Liver (tissue), 9 donors: Measurements from ENCODE around the gene LRRN1. TPM values are rescaled to one million over a fixed set of nuclear protein-coding genes. Genes with fewer than 3 reads are reported as not detected.

Experiments used
- DNase-seq: peaks from one replicate; pipeline ENCODE4 v3.0.0-alpha.2; 2017; ENCODE audit warnings: low spot score
- H3K27ac ChIP-seq, 2 donors: one replicate each; pipeline ENCODE4 v1.7.0; 2013; ENCODE audit warnings: inconsistent platforms in 2 of 2, low read length in 2 of 2, control low read depth in 1 of 2, low read depth in 1 of 2, mild to moderate bottlenecking in 1 of 2
- H3K27me3 ChIP-seq, 4 donors: one replicate each; pipeline versions ENCODE4 v1.6.1 to v1.7.0; 2013; ENCODE audit warnings: low read length in 3 of 4, inconsistent platforms in 1 of 4, mild to moderate bottlenecking in 1 of 4, moderate library complexity in 1 of 4; ENCODE audit not compliant: control insufficient read depth in 4 of 4, insufficient read depth in 4 of 4
- H3K36me3 ChIP-seq, 4 donors: one replicate each; pipeline versions ENCODE4 v1.6.1 to v1.7.0; 2013; ENCODE audit warnings: low read length in 3 of 4, mild to moderate bottlenecking in 3 of 4, low read depth in 1 of 4, moderate library complexity in 1 of 4; ENCODE audit not compliant: control insufficient read depth in 4 of 4, insufficient read depth in 3 of 4
- H3K4me1 ChIP-seq, 4 donors: one replicate each; pipeline versions ENCODE4 v1.6.1 to v1.7.0; 2013; ENCODE audit warnings: low read length in 3 of 4, mild to moderate bottlenecking in 3 of 4, moderate library complexity in 1 of 4; ENCODE audit not compliant: control insufficient read depth in 4 of 4, insufficient read depth in 4 of 4
- H3K4me3 ChIP-seq, 3 donors: one replicate each; pipeline versions ENCODE4 v1.6.1 to v1.7.0; 2013; ENCODE audit warnings: low read length in 3 of 3, control low read depth in 1 of 3, low read depth in 1 of 3, mild to moderate bottlenecking in 1 of 3
- H3K9ac ChIP-seq, 2 donors: one replicate each; pipeline ENCODE4 v1.7.0; 2013; ENCODE audit warnings: low read length in 2 of 2, mild to moderate bottlenecking in 2 of 2, moderate library complexity in 2 of 2, control low read depth in 1 of 2, low read depth in 1 of 2
- H3K9me3 ChIP-seq, 4 donors: one replicate each; pipeline versions ENCODE4 v1.6.1 to v1.7.0; 2013; ENCODE audit warnings: low read length in 3 of 4; ENCODE audit not compliant: control insufficient read depth in 4 of 4
- ATF3 ChIP-seq: IDR thresholded peaks from 2 replicates; pipeline ENCODE4 v1.6.1; 2016; ENCODE audit warnings: antibody characterized with exemption
- EGR1 ChIP-seq, 2 donors: IDR thresholded peaks; 2 replicates each; pipeline ENCODE4 v1.6.1; 2016 to 2018; ENCODE audit warnings: antibody characterized with exemption in 2 of 2, low read depth in 2 of 2
- FOXA1 ChIP-seq: IDR thresholded peaks from 2 replicates; pipeline ENCODE4 v1.6.1; 2016; ENCODE audit warnings: antibody characterized with exemption
- FOXA2 ChIP-seq: IDR thresholded peaks from 2 replicates; pipeline ENCODE4 v1.6.1; 2016; ENCODE audit warnings: antibody characterized with exemption
- GABPA ChIP-seq, 2 donors: IDR thresholded peaks in 1 of 2; conservative IDR thresholded peaks in 1 of 2; 2 replicates each; pipeline ENCODE4 v1.6.1; 2016; ENCODE audit warnings: antibody characterized with exemption in 2 of 2, mild to moderate bottlenecking in 1 of 2, moderate library complexity in 1 of 2
- HNF4A ChIP-seq, 2 donors: conservative IDR thresholded peaks; 2 replicates each; pipeline ENCODE4 v1.6.1; 2016; ENCODE audit warnings: antibody characterized with exemption in 2 of 2, mild to moderate bottlenecking in 2 of 2
- HNF4G ChIP-seq: IDR thresholded peaks from 2 replicates; pipeline ENCODE4 v1.6.1; 2016; ENCODE audit warnings: antibody characterized with exemption
- JUND ChIP-seq, 2 donors: IDR thresholded peaks; 2 replicates each; pipeline ENCODE4 v1.6.1; 2016; ENCODE audit warnings: antibody characterized with exemption in 2 of 2
- NR2F2 ChIP-seq: IDR thresholded peaks from 2 replicates; pipeline ENCODE4 v1.6.1; 2016; ENCODE audit warnings: antibody characterized with exemption
- RAD21 ChIP-seq, 2 donors: IDR thresholded peaks; 2 replicates each; pipeline ENCODE4 v1.6.1; 2016; ENCODE audit warnings: antibody characterized with exemption in 2 of 2, mild to moderate bottlenecking in 2 of 2
- RXRA ChIP-seq, 2 donors: IDR thresholded peaks; 2 replicates each; pipeline ENCODE4 v1.6.1; 2017 to 2018; ENCODE audit warnings: antibody characterized with exemption in 2 of 2, mild to moderate bottlenecking in 1 of 2
- SP1 ChIP-seq: IDR thresholded peaks from 2 replicates; pipeline ENCODE4 v1.6.1; 2018; ENCODE audit warnings: antibody characterized with exemption, mild to moderate bottlenecking
- TAF1 ChIP-seq: conservative IDR thresholded peaks from 2 replicates; pipeline ENCODE4 v1.6.1; 2016; ENCODE audit warnings: antibody characterized with exemption, mild to moderate bottlenecking
- YY1 ChIP-seq: IDR thresholded peaks from 2 replicates; pipeline ENCODE4 v1.6.1; 2016; ENCODE audit warnings: antibody characterized with exemption, mild to moderate bottlenecking
- WGBS: extraction: QIAGEN DNeasy Blood & Tissue Kit; methylation state at CpG from one replicate; pipeline ENCODE4 v1.1.7; 2013; 5-methylcytosine and 5-hydroxymethylcytosine counted together
- polyA plus RNA-seq, 2 donors: library from polyadenylated mRNA; stranded (reverse) in 1 of 2; unstranded in 1 of 2; fragments of 200-250 nt in 1 of 2; fragments of >200 nt in 1 of 2; fragmentation: Nextera tagmentation in 1 of 2; extraction: Ambion mirVana in 1 of 2; gene quantifications; one replicate each; pipeline versions ENCODE4 v1.2.1 to v1.2.3, GENCODE V29; 2013 to 2015
- total RNA-seq, 2 donors: library from RNA; depleted of rRNA; stranded (reverse); fragments of >200 nt; gene quantifications; one replicate each; pipeline ENCODE4 v1.2.3, GENCODE V29; 2014
- TF ChIP-seq, protein P1 (sequence below): IDR thresholded peaks from 2 replicates; pipeline ENCODE4 v1.6.1; 2016; ENCODE audit warnings: antibody characterized with exemption, mild to moderate bottlenecking
- TF ChIP-seq, protein P2 (sequence below): IDR thresholded peaks from 2 replicates; pipeline ENCODE4 v1.6.1; 2016; ENCODE audit warnings: antibody characterized with exemption
- TF ChIP-seq, protein P3 (sequence below): IDR thresholded peaks from 2 replicates; pipeline ENCODE4 v1.6.1; 2016; ENCODE audit warnings: antibody characterized with exemption
- TF ChIP-seq, protein P4 (sequence below): fragments of 150-350 bp; IDR thresholded peaks from 2 replicates; pipeline ENCODE4 v1.5.1; 2017; ENCODE audit warnings: improper control_type of control experiment, low read depth, low read length; ENCODE audit not compliant: missing input control
- donor health status: healthy.
- donor health status: healthy.
- donor health status: healthy.
- donor health status: healthy.
- donor health status: healthy.

LRRN1 gene
- total and polyA plus RNA-seq, 4 donors = 0.14 to 0.59 (median 0.27) TPM

DNA sequence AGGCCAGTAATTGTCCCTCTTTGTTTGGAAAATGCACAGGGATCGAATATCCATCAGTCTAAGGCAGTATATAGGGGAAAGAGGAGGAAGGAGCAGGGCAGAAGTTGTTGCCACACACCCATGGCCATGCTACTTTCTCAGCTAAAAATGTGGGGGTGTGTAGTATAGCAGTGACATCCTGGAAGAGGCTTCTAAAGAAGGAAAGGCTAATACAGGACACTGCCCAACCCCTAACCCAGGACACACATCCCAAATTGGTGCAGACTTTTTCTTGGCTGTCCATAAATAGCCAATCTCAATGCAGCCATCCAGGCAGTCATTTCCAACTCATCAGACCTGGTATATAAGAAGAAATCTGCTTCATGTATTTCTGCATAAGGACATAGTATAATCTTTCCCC is 33.1 kb upstream of the LRRN1 start (continued):
- TF ChIP-seq, protein P1, sequence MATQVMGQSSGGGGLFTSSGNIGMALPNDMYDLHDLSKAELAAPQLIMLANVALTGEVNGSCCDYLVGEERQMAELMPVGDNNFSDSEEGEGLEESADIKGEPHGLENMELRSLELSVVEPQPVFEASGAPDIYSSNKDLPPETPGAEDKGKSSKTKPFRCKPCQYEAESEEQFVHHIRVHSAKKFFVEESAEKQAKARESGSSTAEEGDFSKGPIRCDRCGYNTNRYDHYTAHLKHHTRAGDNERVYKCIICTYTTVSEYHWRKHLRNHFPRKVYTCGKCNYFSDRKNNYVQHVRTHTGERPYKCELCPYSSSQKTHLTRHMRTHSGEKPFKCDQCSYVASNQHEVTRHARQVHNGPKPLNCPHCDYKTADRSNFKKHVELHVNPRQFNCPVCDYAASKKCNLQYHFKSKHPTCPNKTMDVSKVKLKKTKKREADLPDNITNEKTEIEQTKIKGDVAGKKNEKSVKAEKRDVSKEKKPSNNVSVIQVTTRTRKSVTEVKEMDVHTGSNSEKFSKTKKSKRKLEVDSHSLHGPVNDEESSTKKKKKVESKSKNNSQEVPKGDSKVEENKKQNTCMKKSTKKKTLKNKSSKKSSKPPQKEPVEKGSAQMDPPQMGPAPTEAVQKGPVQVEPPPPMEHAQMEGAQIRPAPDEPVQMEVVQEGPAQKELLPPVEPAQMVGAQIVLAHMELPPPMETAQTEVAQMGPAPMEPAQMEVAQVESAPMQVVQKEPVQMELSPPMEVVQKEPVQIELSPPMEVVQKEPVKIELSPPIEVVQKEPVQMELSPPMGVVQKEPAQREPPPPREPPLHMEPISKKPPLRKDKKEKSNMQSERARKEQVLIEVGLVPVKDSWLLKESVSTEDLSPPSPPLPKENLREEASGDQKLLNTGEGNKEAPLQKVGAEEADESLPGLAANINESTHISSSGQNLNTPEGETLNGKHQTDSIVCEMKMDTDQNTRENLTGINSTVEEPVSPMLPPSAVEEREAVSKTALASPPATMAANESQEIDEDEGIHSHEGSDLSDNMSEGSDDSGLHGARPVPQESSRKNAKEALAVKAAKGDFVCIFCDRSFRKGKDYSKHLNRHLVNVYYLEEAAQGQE = no peak

DNA sequence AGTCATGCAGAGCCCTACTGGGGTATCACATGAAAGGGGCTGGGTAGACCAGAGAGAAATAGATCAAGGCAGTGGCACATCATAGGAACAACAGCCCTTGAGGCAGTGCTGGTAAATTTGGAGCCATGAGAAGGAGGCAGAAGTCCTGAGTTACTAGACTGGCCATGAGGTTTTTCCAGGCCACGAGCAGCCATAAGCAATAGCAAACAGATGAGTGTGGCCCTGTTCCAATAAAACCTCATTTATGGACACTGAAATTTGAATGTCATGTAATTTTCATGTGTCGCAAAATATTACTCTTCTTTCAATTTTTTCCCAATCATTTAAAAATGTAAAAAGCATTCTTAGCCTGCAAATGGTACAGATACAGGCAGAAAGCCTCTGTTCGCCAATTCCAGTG is 28.1 kb upstream of the LRRN1 start:
- Histone ChIP-seq H3K9me3 (peaks cover 0 to 8% (median under 1%) of the 10 kb centered on the region in 4 donors), H3K9ac (no peak overlapping the region), H3K4me1 (no peaks in the 10 kb centered on the region), H3K27me3 (no peaks in the 10 kb centered on the region), H3K36me3 (no peaks in the 10 kb centered on the region), H3K4me3 (no peak overlapping the region), H3K27ac (no peak overlapping the region)
- TF ChIP-seq SP1 = no peak
- TF ChIP-seq EGR1 (IDR thresholded peaks at IDR 0.05; ENCODE audit: low read depth in 2 of 2) = no peak
- TF ChIP-seq RXRA (IDR thresholded peaks at IDR 0.05) = no peak
- TF ChIP-seq FOXA1 = no peak
- no peak for TF ChIP-seq JUND (IDR thresholded peaks at IDR 0.05)
- TF ChIP-seq YY1 = no peak
- no peak for TF ChIP-seq HNF4A (conservative IDR thresholded peaks at IDR 0.05)
- no peak for TF ChIP-seq RAD21 (IDR thresholded peaks at IDR 0.05)
- no peak for TF ChIP-seq GABPA (IDR thresholded peaks at IDR 0.05 in 1 of 2, conservative IDR thresholded peaks at IDR 0.05 in 1 of 2)
- WGBS = 89% methylated on average over 3 of the region's 3 CpGs
- no peak for DNase-seq

GRCh38 chr3:3771567-3771966 is 27.7 kb upstream of the LRRN1 start:
- H3K27ac ChIP-seq = no peak overlapping the region
- WGBS = 95% methylated on average over 1 of the region's 1 CpG
- TF ChIP-seq JUND (IDR thresholded peaks at IDR 0.05) = no peak
- TF ChIP-seq FOXA2 = no peak
- no peak for TF ChIP-seq RAD21 (IDR thresholded peaks at IDR 0.05)
- TF ChIP-seq, protein P2, sequence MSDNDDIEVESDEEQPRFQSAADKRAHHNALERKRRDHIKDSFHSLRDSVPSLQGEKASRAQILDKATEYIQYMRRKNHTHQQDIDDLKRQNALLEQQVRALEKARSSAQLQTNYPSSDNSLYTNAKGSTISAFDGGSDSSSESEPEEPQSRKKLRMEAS = no peak
- no peak for TF ChIP-seq TAF1
- no peak for TF ChIP-seq ATF3
- no peak for TF ChIP-seq EGR1 (IDR thresholded peaks at IDR 0.05; ENCODE audit: low read depth in 2 of 2)
- TF ChIP-seq RXRA (IDR thresholded peaks at IDR 0.05) = no peak
- peaks cover 0 to 8% (median 3%) of the 10 kb centered on the region in 4 donors for H3K9me3 ChIP-seq
- no peak overlapping the region for H3K9ac ChIP-seq
- no peak for DNase-seq
- no peak overlapping the region for H3K4me3 ChIP-seq
- H3K4me1 ChIP-seq = no peaks in the 10 kb centered on the region
- no peaks in the 10 kb centered on the region for H3K27me3 ChIP-seq
- no peaks in the 10 kb centered on the region for H3K36me3 ChIP-seq

DNA sequence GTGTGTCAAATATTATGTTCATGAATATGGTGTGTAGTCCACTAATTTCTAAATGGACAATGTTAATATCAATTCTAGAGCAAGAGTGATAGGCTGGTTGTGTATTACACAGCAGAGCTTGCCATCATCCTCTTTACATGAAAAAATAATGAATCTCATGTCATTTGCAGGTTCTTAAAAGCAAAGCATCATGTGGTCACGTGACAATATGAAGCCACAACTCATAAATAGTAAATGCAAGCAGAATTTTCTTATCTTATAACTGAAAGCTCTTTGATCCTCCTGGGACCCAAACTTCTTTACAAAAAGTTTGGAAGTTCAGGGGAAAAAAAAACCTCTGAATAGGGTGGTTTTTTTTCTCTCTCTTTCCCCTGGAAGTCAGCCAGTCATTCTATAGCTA is 26.9 kb upstream of the LRRN1 start:
- no peaks in the 10 kb centered on the region for H3K4me1 ChIP-seq
- H3K9ac ChIP-seq = no peak overlapping the region
- no peak overlapping the region for H3K4me3 ChIP-seq
- no peaks in the 10 kb centered on the region for H3K36me3 ChIP-seq
- no peaks in the 10 kb centered on the region for H3K27me3 ChIP-seq
- WGBS = 96% methylated on average over 1 of the region's 1 CpG
- no peak overlapping the region for H3K27ac ChIP-seq
- TF ChIP-seq JUND (IDR thresholded peaks at IDR 0.05) = no peak
- no peak for TF ChIP-seq FOXA1
- TF ChIP-seq TAF1 = no peak
- TF ChIP-seq, protein P3, sequence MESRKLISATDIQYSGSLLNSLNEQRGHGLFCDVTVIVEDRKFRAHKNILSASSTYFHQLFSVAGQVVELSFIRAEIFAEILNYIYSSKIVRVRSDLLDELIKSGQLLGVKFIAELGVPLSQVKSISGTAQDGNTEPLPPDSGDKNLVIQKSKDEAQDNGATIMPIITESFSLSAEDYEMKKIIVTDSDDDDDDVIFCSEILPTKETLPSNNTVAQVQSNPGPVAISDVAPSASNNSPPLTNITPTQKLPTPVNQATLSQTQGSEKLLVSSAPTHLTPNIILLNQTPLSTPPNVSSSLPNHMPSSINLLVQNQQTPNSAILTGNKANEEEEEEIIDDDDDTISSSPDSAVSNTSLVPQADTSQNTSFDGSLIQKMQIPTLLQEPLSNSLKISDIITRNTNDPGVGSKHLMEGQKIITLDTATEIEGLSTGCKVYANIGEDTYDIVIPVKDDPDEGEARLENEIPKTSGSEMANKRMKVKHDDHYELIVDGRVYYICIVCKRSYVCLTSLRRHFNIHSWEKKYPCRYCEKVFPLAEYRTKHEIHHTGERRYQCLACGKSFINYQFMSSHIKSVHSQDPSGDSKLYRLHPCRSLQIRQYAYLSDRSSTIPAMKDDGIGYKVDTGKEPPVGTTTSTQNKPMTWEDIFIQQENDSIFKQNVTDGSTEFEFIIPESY = no peak
- TF ChIP-seq HNF4G = no peak
- no peak for TF ChIP-seq YY1
- TF ChIP-seq EGR1 (IDR thresholded peaks at IDR 0.05; ENCODE audit: low read depth in 2 of 2) = no peak
- TF ChIP-seq, protein P2 = no peak
- TF ChIP-seq, protein P4, sequence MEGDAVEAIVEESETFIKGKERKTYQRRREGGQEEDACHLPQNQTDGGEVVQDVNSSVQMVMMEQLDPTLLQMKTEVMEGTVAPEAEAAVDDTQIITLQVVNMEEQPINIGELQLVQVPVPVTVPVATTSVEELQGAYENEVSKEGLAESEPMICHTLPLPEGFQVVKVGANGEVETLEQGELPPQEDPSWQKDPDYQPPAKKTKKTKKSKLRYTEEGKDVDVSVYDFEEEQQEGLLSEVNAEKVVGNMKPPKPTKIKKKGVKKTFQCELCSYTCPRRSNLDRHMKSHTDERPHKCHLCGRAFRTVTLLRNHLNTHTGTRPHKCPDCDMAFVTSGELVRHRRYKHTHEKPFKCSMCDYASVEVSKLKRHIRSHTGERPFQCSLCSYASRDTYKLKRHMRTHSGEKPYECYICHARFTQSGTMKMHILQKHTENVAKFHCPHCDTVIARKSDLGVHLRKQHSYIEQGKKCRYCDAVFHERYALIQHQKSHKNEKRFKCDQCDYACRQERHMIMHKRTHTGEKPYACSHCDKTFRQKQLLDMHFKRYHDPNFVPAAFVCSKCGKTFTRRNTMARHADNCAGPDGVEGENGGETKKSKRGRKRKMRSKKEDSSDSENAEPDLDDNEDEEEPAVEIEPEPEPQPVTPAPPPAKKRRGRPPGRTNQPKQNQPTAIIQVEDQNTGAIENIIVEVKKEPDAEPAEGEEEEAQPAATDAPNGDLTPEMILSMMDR = no peak
- no peak for TF ChIP-seq ATF3
- TF ChIP-seq NR2F2 = no peak
- DNase-seq = no peak
- H3K9me3 ChIP-seq = peaks cover 0 to 8% (median 4%) of the 10 kb centered on the region in 4 donors
